NCI-H1694 treated with DMSO at 0.1 percent for 48 hours (cell line): ENCODE measurements around the gene TMEM161A.
A peak's percentile ranks its signal among the peaks of the same experiment; 100 is the strongest.
"Not testable (repeated sequence)": the region's sequence is repeated elsewhere in the genome, so short reads cannot be mapped to it uniquely, and the experiment has no call there.

ENCODE experiments used
- DNase-seq: peaks from one replicate; lab custom pipeline; 2025; lab: John Stamatoyannopoulos, UW

The TMEM161A gene

DNA sequence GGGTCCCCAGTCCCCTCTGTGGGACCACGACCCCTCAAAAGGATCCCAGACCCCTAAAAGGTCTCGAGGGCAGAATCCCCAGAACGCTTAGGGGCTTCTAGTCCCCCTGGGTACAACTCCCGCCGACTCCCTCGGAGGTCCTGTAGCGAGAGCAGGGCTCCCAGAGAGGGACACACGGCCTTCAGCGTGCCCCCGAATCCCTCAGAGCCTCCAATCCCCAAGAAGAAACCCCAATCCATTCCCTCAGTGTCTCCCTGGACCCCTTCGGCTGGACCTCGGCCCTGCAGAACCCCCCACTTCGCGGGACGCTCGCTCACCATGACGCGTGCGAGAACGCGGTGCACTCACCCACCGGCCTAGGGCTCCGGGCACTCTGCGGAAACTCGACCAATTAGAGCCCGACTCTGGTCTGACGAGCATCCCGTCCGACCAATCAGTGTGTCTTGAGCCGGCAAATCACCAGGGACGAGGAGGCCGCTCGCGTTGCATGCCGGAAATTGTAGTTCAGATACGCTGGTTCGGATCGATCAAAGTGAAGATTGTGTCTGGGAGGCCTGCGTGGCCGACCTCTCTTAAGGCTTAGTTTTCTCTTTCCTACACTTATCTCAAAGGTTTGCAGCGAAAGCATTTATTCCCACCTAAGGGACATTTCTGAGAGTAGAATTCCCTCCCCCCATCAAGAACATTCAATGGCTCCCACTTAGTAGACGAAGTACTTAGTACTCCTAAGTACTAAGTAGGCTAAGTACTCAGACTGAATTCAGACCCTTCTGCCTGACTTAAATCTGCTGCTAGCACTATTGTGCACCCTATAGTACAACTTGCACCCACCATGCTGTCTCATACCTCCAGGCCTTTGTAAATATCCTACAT lies at the start of gene TMEM161A:
TSS of gene TMEM161A (minus strand) at position 370 of the 873 bp plus-strand sequence. CDS start at position 320, 50 bp downstream.
- DNase-seq, result peak; percentile 96

DNA sequence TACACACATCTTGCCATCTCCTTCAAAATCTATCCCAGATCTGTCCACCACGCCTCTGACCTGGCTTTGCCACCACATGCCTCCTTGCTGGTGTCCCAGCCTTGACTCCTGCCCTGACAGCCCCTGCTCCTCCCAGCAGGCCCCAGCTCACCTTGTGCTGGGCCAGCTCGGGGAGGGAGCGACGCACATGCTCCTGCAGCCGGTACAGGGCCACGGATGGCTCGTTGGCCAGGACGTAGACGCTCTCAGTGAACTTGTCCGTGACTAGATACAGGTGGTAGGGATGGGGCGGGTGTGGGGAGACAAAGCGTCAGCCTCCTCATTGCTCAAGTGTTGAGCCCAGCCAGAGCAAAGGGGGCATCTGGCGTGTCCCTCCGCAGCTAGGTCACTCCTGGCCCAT lies 48.5 kb upstream of the TMEM161A start:
- no peak for DNase-seq

DNA sequence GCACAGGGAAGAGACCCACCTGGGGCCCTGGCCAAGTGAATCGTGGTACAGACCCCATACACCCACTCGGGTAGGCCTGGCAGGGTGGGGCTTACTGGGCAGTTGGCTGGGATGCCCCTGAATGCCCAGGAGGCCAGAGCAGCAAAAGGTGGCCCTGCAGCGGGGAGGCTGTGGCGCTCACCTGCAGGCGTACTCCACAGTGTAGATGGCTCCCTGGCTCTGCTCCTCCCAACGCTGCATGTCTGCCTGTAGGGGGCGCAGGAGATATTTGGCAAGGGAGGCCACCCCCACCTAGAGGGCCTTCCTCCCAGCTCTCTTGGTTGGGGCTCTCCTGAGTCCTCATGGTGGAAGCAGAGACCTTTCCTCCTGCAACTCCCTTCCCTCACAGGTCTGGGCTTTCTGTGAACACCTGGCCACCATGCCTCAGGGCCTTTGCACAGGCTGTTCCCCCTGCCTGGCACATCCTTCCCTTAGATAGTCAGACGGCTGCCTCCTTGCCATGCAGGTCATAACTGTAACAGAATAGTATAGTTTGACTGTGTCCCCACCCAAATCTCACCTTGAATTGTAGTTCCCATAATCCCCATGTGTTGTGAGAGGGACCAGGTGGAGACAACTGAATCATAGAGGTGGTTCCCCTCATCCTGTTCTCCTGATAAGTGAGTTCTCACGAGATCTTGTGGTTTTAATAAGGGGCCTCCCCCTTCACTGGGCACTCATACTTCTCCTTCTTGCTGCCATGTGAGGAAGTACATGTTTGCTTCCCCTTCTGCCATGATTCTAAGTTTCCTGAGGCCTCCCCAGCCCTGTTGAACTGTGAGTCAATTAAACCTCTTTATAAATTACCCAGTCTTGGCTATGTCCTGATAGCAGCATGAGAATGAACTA lies 47.8 kb upstream of the TMEM161A start:
- DNase-seq, result peak; percentile 21

DNA sequence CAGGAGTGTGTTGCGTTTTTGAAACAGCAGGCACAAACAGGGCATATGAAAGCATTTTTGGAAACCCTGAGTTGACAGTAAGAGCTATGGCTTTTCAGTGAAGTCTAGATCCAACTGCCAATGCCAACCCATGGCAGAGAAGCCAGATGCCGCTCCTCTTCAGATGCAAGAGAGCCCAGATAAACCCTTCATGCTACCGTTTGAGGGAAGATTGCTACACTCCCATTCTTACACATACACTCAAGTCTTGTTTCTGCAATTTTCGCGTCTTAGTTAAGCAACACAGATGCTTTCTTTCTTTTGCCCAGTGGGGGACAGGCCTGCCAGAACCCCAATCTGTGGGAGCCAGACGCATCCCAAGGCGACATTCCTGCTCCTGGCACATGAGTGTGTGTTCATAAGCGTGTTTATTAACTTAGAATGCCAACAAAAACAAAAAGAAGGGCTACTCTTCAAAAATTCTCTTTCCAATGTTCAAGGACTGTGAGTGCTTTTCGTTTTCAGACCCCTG lies 43.3 kb upstream of the TMEM161A start:
- DNase-seq, result no peak

DNA sequence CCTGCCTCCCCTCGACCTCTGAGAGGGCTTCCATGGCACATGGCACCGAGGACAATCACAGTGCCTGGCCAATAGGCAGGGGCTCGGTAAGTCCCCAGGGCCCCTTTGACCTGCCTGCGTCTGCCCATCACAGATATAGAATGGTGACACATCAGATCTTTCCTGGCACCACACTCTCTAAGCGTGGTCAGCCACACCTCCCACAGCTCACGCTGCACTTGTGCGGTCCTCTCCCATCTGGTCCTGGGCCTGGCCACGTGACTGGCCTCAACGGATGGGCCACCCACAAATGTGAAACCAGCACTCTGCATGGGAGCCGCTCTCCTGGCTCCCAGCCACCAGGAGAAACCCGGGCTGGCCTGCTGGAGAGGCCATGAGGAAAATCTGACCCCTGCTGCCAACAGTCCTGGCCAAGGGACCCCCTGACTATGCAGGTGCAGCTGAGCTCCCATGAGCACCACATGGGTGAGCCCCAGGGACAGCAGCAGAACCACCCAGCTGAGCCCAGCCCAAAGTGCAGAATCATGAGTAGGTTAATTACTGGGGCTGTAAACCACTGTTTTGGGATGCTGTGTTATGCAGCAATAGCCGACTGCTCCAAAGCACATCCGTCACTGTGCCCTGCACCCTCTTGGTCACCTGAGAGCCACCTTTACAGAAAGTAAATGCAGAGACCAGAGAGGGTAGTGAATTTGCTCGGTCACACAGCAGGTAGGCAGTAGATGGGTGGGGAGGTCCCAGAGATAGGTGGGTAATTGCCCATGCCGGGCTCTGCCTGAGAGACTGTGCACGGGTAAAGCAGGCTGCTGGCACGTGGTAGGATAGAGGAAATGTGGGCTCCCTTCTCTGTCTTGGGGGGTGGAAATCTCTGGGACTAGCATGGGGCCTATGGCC lies 41.5 kb upstream of the TMEM161A start:
- no peak for DNase-seq

DNA sequence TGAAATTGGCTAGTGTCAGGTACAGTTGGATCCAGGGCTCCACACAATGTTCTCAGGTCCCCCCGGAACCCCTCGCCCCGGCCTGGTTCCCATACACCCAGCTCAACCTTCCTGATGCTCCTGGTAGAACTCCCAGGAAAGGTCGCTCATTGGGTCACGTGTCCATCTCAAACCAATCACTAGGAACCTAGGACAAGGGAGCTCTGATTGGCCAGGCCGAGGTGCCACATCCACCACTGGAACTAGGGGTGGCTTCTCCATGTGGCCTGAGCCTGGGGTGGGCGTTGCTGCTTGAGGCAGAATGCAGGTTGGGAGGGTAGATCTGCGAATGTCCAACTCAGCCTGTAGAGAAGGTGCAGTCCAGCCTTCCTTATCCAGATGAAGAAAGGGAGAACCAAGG lies 38.7 kb upstream of the TMEM161A start:
- DNase-seq, result no peak

DNA sequence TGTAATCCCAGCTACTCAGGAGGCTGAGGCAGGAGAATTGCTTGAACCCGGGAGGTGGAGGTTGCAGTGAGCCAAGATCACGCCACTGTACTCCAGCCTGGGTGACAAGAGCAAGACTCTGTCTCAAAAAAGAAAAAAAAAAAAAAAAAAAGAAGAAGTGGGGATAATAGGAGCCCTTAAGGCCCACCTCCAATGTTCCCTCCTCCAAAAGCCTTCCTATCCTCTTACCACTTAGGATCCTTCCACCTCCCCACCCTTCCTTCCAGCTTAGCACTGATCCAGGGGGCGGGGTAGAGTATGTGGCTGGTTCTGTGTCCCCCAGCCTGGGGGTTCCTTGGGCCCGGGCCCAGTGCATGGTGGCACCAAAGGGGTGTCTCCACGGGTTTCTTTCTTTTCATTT lies 35.0 kb upstream of the TMEM161A start:
- not testable (repeated sequence) for DNase-seq

DNA sequence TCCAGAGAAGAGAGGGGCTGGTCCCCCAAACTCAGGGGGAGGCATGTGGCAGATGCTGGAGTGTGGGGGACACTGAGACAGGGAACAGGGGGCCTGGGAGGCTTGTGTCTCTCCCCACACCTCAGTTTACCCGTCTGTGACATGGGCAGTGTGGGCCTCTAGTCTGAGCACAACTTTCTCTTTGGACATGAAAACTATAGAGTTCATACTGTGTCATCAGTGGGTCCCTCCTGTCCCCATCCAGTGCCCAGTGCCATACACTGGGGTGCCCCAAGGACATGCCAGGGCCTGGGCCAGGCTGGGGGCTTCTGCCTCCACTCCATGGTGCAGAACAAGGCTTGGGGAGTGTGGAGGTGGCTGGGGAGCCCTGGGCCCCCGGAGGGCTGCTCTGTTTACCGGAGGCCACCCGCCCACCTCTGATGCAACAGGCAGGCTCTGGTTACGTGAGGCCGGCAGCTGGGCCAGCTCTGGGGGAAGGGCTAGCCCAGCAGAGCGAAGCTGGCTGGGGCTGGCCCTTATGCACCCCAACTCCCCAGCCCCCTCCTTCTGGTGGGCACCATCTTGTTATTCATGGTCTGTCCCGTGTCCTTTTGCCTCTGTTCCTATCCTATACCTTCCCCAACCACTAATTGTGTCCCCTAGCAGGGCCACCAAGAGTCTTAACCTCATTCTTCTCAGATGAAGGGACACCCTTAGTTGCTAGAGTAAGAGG lies 33.7 kb upstream of the TMEM161A start:
- DNase-seq, result no peak

DNA sequence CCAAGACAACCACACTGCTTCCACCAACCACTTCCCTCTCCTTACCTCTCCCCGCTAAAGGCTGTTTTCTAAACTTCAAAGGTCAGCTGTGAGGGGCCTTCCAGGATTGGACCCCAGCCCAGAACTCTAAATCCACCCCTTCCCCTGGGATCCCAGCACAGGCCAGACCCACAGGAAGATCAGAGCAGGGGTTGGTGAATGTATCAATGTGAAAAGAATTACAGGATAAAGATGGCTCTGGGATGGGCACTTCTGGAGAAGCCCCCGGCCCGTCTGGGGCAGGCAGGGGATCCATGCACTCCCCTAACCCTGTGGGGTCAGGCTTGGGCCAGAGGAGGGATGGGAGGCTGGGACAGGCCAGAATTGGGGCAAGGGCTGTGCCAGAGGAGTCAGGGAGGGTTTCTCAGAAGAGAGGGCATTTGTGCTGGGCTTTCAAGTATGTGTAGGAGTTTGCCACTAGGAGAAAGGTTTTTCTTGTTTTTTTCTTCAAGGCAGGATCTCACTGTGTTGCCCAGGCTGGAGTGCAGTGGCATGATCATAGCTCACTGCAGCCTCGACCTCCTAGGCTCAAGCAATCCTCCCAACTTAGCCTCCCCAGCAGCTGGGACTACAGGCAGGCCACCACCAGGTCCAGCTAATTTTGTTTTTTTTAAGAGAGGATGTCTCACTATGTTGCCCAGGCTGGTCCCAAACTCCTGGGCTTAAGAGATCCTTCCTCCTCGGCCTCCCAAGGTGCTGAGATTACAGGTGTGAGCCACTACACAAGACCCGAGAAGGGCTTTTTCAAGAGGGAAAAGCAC lies 32.8 kb upstream of the TMEM161A start:
- DNase-seq, result no peak

DNA sequence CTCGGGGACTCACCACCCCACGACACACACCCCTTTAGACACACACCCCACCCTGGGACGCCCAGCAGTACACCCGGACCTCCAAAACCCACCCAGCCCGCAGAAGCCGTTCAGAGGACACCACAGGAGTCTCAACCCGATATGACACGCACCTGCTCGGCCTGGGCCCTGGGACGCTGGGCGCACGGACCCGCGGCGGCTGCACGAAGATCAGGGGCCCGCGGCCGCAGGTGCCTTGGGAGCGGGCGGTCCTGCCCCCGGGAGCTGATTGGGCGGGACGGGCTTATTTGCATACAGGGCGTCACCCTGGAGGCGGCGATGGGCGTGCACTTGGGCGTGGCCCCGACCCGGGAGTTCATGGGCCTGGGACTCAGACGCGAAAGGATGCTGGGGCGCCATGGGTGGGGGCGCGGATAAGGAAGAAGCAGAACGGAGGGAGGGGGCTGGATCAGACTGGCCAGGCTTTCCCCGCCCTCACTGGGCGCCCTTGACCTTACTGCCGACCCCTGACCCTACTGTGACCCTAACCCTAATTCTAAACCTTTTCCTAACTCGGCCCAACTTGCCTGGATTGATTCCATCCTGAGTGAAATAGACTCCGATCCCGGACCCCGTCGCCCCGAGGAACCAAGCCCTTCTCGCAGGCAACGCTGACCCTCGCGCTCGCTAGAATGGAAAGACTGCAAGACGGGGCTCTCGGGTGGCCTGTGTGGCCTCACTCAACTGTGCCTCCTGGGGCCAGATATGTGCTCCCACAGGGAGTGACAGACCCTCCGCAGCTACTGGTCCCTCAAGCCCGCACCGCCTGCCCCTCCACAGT lies 32.0 kb upstream of the TMEM161A start, which contains the start of gene MEF2B:
TSS of gene MEF2B (minus strand) at position 211 of the 820 bp plus-strand sequence. CDS start 19,528 bp downstream, outside the sequence.
- DNase-seq, result no peak

DNA sequence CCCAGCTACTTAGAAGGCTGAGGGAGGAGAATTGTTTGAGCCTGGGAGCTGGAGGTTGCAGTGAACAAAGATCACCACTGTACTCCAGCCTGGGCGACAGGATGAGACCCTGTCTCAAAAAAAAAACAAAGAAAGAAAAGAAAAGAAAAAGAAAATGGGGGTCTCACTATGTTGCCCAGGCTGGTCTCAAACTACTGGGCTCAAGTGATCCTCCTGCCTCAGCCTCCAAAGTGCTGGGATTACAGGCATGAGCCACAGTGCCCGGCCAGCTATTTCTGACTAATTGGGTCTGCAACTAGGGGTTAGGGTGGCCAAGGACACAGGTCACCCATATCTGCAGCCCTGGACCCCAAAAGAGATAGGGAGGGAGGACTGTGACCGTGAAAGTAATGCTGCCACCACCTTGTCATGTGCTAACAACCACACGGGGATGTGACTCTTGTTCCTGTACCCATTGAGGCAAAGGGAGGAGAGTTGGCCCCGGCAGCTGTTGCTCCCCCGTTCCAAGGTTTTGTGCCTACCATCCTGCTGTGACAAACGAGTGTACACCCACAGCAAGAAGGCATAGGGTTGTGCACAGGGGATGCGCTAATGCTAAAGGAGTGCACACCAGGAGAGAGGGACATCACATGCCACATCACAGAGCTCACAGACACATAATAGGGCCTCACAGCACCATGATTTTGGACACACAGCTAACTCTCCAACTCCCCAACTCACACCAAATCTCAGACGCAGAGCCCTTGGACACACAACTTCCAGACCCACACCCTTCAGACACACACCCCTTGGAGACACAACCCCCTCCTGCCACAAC lies 31.2 kb upstream of the TMEM161A start:
- DNase-seq, result no peak

DNA sequence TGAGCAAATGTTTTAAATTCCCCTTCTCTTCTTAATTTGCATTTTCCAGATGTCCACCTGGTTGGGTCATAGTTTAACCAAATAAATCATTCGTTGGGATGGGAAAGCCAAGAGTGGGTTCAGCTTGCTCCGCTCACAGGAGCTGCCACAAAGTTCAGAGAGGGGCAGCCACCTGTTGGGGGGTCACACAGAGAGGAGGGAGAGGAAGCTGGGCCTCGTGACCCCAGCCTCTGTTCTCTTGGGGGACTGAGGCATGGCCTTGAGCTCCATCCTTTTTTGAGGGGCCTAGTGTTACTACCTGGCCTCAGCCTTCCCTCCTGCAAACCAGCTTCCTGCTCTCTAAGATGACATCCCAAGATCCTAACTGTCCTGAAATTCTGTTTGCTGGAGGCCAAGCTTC lies 29.3 kb upstream of the TMEM161A start:
- no peak for DNase-seq

DNA sequence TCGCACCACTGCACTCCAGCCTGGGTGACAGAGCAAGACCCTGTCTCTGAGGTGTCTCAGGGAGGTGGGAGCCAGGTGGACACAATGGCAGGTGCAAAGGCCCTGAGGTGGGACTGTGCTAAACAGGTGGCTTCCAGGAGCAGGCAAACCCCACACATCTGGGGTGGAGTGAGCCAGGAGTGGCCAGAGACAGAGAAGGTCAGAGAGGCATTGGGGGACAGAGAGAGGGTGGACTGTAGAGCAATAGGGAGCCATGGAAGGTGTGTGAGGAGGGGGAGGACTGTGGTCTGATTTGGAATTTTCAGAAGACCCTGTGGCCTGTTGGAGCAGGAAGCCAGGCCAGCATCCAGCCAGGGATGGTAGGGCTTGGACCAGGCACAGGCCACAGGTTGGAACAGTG lies 27.1 kb upstream of the TMEM161A start:
- DNase-seq, result no peak

DNA sequence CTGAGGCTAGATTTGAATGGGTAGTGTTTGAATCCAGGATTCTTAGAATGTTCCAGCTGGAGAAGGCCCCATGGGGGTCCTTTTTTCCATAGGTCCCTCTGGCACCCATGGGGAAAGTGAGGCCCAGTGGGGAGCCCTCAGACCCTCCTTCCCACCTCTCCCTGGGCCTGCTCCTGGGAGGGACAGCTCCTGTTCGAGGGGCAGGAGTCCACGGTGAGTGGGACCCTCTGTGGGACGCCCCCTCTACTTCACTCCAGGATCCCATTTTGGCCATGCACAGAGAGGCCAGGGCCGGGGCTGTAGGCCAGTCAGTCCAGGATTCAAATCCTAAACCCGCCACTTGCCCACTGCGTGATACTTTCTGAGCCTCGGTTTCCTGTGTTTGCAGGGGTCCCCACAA lies 24.2 kb upstream of the TMEM161A start:
- DNase-seq, result no peak

DNA sequence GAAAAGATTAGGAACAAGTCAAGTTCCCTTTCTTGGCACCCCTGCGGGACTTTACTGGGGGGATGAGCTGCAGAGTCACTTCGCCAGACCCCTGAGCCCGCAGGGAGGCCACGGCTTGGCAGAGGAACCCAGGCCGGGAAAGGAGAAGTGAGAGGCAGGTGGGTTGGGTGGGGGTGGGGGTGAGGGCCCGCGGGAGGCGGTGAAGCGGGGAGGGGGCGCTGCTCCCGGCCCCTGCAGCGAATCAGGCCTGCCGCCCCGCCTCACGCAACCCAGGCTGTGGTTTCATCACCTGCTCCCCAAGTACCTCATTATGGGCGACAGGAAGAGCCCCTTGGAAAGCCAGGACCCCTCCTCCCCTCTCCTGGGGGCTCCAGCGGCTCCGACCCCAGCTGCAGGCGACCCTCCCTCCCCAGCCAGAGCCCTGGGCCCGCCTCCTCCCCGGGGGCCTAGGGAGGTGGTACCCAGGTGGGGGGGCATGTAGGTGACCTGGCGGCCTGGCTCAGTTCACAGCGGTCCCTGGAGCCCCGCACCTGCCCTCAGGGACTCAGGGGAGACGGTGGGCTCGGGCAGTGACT lies 22.3 kb upstream of the TMEM161A start:
- DNase-seq, result no peak

DNA sequence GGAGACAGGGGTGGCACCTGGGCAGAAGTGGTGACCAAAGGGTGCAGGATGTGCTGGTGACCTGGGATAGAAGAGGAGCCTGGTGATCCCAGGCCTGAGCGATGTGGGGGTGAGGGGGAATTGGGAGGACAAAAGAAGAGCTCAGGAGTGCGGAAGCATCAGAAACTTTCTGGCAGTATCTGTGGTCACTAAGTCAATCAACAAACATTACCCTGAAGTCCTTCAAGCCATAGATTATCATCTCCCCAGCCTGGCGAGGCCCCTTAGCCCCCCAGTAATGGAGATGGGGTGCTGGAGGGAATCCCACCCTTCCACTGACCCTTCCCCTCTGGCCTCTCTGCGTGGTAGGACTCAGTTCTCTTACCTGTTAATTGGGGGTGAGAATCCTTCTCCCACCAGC lies 21.3 kb upstream of the TMEM161A start:
- DNase-seq, result no peak

DNA sequence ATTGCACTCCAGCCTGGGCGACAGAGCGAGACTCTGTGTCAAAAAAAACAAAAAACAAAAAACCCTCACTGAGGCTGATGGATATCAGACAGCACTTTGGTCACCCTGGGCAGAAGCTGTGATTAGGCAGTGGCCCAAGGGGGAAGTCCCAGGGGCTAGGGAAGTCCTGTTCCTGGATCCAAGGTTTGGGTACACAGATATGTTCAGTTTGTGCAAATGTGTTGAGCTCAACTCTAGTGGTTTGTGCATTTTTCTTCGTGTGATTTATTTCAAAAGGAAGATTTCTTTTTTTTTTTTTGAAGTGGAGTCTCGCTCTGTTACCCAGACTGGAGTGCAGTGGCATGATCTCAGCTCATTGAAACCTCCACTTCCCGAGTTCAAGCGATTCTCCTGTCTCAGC lies 19.5 kb upstream of the TMEM161A start:
- DNase-seq, result no peak
